Endothelial cell of umbilical vein (primary cell): ENCODE measurements around the gene DNAH6. TPM values are rescaled to one million over a fixed set of nuclear protein-coding genes. Genes with fewer than 3 reads are reported as not detected.

Experiments used
- BruUV-seq: library from RNA; stranded (reverse); fragments of 400-500 nt; replicated peaks from 2 replicates; lab custom pipeline; 2021; lab: Mats Ljungman, UMichigan
- CTCF ChIA-PET: fragments of 300-600, 350-600 bp; sonication (Branson Sonifier 250); formaldehyde crosslinking; loops from one replicate; lab custom pipeline; 2021; ENCODE audit warnings: antibody characterized with exemption, inconsistent platforms; lab: Charles Lee
- POLR2A ChIA-PET: fragments of 300-600, 350-600 bp; sonication (Branson Sonifier 250); formaldehyde crosslinking; loops from one replicate; lab custom pipeline; 2021; ENCODE audit warnings: antibody characterized with exemption, inconsistent platforms; lab: Charles Lee
- DNase-seq: peaks from one replicate; pipeline ENCODE4 v3.0.0-alpha.2; 2011; ENCODE audit warnings: low read depth, low spot score
- FAIRE-seq: peaks from 2 replicates; lab custom pipeline; 2011; peaks lifted over from hg19 to GRCh38; lab: Jason Lieb, UNC
- H2AFZ ChIP-seq: 2 replicates; pipeline ENCODE4 v1.6.0; 2012; ENCODE audit warnings: low read depth, low read length, control low read depth, inconsistent platforms
- H3K27ac ChIP-seq: 2 replicates; pipeline ENCODE4 v1.5.1; 2011; ENCODE audit warnings: low read depth, mild to moderate bottlenecking, control low read depth, low read length, moderate library complexity; ENCODE audit not compliant: insufficient read depth
- H3K27me3 ChIP-seq, 2 experiments: 2 replicates each; pipeline versions ENCODE4 v1.6.0 to v1.6.1; 2011; ENCODE audit warnings: low read length in 2 of 2, mixed read lengths in 1 of 2; ENCODE audit not compliant: control insufficient read depth in 2 of 2, insufficient read depth in 2 of 2
- H3K36me3 ChIP-seq, 2 experiments: 2 replicates in 1 of 2; 3 replicates in 1 of 2; pipeline ENCODE4 v1.5.1; 2011; ENCODE audit warnings: low read length in 2 of 2, mild to moderate bottlenecking in 1 of 2, moderate library complexity in 1 of 2; ENCODE audit not compliant: control insufficient read depth in 2 of 2, insufficient read depth in 2 of 2; ENCODE audit errors: extremely low read depth in 1 of 2
- H3K4me1 ChIP-seq: 3 replicates; pipeline ENCODE4 v1.5.1; 2011; ENCODE audit warnings: mild to moderate bottlenecking, low read length; ENCODE audit not compliant: control insufficient read depth, insufficient read depth; ENCODE audit errors: extremely low read depth
- H3K4me2 ChIP-seq: 2 replicates; pipeline ENCODE4 v1.6.1; 2011; ENCODE audit warnings: low read length, control low read depth, mixed read lengths; ENCODE audit not compliant: insufficient read depth
- H3K4me3 ChIP-seq, 3 experiments: fragments of 200-600 bp in 1 of 3; sonication (generic), shearing (Covaris generic) in 1 of 3; replicated peaks in 1 of 3; 2 replicates each; pipeline ENCODE4 v1.5.1; 2011 to 2016; ENCODE audit warnings: control low read depth in 3 of 3, low read length in 3 of 3, mild to moderate bottlenecking in 2 of 3, inconsistent platforms in 1 of 3, low read depth in 1 of 3, moderate library complexity in 1 of 3; ENCODE audit not compliant: insufficient read depth in 1 of 3
- H3K79me2 ChIP-seq: 2 replicates; pipeline ENCODE4 v1.6.0; 2012; ENCODE audit warnings: low read length, inconsistent platforms; ENCODE audit not compliant: control insufficient read depth, insufficient read depth
- H3K9ac ChIP-seq: replicated peaks from 2 replicates; pipeline ENCODE3; 2011; ENCODE audit warnings: low read length, control low read depth; ENCODE audit not compliant: insufficient read depth; ENCODE audit errors: extremely low read depth
- H3K9me1 ChIP-seq: replicated peaks from 3 replicates; pipeline ENCODE4 v1.6.0; 2011; ENCODE audit warnings: mild to moderate bottlenecking, low read length; ENCODE audit not compliant: control insufficient read depth, insufficient read depth; ENCODE audit errors: extremely low read depth
- H3K9me3 ChIP-seq: replicated peaks from 2 replicates; pipeline ENCODE4 v1.5.1; 2012; ENCODE audit warnings: low read length, inconsistent platforms; ENCODE audit not compliant: control insufficient read depth, insufficient read depth
- H4K20me1 ChIP-seq: replicated peaks from 2 replicates; pipeline ENCODE3; 2011; ENCODE audit warnings: mild to moderate bottlenecking, low read length; ENCODE audit not compliant: control insufficient read depth, insufficient read depth; ENCODE audit errors: extremely low read depth
- CTCF ChIP-seq, 2 donors: IDR thresholded peaks; 1 replicate in 1 of 2; 2 replicates in 1 of 2; pipeline ENCODE4 v1.5.1; 2011; ENCODE audit warnings: low read length in 2 of 2, mild to moderate bottlenecking in 2 of 2, moderate library complexity in 2 of 2, control low read depth in 1 of 2, inconsistent platforms in 1 of 2, low read depth in 1 of 2; ENCODE audit not compliant: insufficient read depth in 1 of 2; ENCODE audit errors: extremely low read depth in 1 of 2
- EZH2 ChIP-seq: IDR thresholded peaks from 2 replicates; pipeline ENCODE4 v1.6.1; 2012; ENCODE audit warnings: borderline replicate concordance, low read depth, mild to moderate bottlenecking, moderate library complexity, low read length, inconsistent platforms; ENCODE audit not compliant: severe bottlenecking
- FOS ChIP-seq: IDR thresholded peaks from 2 replicates; pipeline ENCODE4 v1.6.1; 2011; ENCODE audit warnings: mild to moderate bottlenecking, low read length, moderate library complexity, borderline replicate concordance; ENCODE audit not compliant: insufficient read depth
- GATA2 ChIP-seq: IDR thresholded peaks from 2 replicates; pipeline ENCODE4 v1.7.0; 2011; ENCODE audit warnings: low read depth, mild to moderate bottlenecking, moderate library complexity, mixed read lengths, low read length; ENCODE audit not compliant: insufficient read length, insufficient read depth
- JUN ChIP-seq: IDR thresholded peaks from 2 replicates; pipeline ENCODE4 v1.6.1; 2011; ENCODE audit warnings: borderline replicate concordance, low read depth; ENCODE audit not compliant: insufficient read length, insufficient read depth
- MYC ChIP-seq: IDR thresholded peaks from one replicate; pipeline ENCODE4 v1.6.1; 2011; ENCODE audit warnings: mild to moderate bottlenecking, low read depth, low read length
- POLR2A ChIP-seq: IDR thresholded peaks from 2 replicates; pipeline ENCODE4 v1.6.1; 2012; ENCODE audit warnings: low read depth, mild to moderate bottlenecking, control low read depth, low read length
- POLR2AphosphoS5 ChIP-seq: IDR thresholded peaks from 2 replicates; pipeline ENCODE4 v1.6.1; 2012; ENCODE audit warnings: low read depth, mild to moderate bottlenecking, control low read depth, low read length, moderate library complexity; ENCODE audit not compliant: insufficient read depth
- dilution Hi-C: fragments of 300-500 bp; cut with MboI; formaldehyde crosslinking; loops from one replicate; pipeline ENCODE4 v1.15.0; 2019; ENCODE audit warnings: low sequenced_read_pairs; ENCODE audit not compliant: extremely low pct_ligation_motif_present
- intact Hi-C: fragments of 100-400 bp; cut with micrococcal nuclease; formaldehyde crosslinking; loops from one replicate; pipeline ENCODE4 v1.10.0; 2022
- polyA plus RNA-seq, 4 experiments: library from polyadenylated mRNA; depleted of rRNA in 3 of 4; stranded (reverse) in 3 of 4; unstranded in 1 of 4; fragments of >200 nt; gene quantifications; 2 replicates each; pipeline versions ENCODE4 v1.2.1 to v1.2.3, GENCODE V29; 2011 to 2012; ENCODE audit warnings: missing spikeins in 1 of 4
- total RNA-seq: library from RNA; stranded (reverse); gene quantifications from 2 replicates; pipeline ENCODE4 v1.2.3, GENCODE V29; 2021
- TF ChIP-seq, protein P1 (sequence below): IDR thresholded peaks from 2 replicates; pipeline ENCODE4 v1.6.1; 2011; ENCODE audit not compliant: insufficient read depth, insufficient read length

Gene DNAH6
- total and polyA plus RNA-seq, 2 donors (not counting 3 experiments of a cell fraction or from before 2014, with no cell fraction given) = 0.24 TPM; not detected in 1

DNA sequence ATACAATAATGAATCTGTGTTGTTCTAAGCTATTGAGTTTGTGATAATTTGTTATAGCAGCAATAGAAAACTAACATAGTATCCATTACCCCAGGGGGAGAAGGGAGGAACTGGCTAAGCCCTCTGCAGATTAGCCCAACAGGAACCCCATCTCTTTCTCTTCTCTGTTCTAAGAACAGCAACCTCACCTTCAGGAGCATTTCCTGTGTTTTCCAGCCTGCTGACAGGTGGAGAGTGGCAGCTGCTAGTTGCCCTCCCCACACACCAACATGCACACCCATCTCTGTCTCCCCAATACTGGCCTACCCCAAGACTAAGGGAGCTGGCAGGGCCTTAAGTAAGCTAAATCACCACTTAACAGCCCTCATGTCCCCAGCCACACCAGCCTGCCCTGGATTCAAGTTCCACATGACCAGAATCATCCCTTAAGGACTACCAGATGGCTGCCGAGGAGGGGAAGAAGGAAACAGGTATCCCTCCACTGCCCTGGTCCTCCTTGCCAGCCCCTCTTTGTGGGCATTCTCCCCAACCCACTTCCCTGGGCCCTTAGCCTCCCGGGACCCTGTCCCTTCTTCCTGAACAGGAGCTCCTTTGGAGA, 311.8 kb downstream of the DNAH6 start:
- dilution Hi-C loops (no loop called here), intact Hi-C loops (no loop called here)
- no peaks in the 10 kb centered on the region for H3K36me3 ChIP-seq
- FAIRE-seq (no peak), DNase-seq (no peak)
- no peak overlapping the region for H2AFZ ChIP-seq
- H3K9me3 ChIP-seq = no peaks in the 10 kb centered on the region
- CTCF ChIA-PET = no interaction called here
- no peaks in the 10 kb centered on the region for H3K27me3 ChIP-seq
- no peaks in the 10 kb centered on the region for H3K4me1 ChIP-seq
- no peak overlapping the region for H3K9ac ChIP-seq
- no peak overlapping the region for H3K27ac ChIP-seq
- no peak overlapping the region for H3K4me2 ChIP-seq
- H3K4me3 ChIP-seq = no peak overlapping the region
- TF ChIP-seq CTCF (IDR thresholded peaks at IDR 0.05; ENCODE audit: extremely low read depth in 1 of 2, insufficient read depth in 1 of 2, low read depth in 1 of 2, low read length in 2 of 2) (no peak), POLR2A (no peak), GATA2 (no peak), MYC (no peak), EZH2 (no peak), FOS (no peak), POLR2AphosphoS5 (no peak), JUN (no peak)
- TF ChIP-seq, protein P1, sequence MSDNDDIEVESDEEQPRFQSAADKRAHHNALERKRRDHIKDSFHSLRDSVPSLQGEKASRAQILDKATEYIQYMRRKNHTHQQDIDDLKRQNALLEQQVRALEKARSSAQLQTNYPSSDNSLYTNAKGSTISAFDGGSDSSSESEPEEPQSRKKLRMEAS = no peak
- H3K79me2 ChIP-seq = no peaks in the 10 kb centered on the region
- BruUV-seq = no TSS peak
- POLR2A ChIA-PET = no interaction called here
- H4K20me1 ChIP-seq = no peaks in the 10 kb centered on the region
- no peaks in the 10 kb centered on the region for H3K9me1 ChIP-seq
